Hepatocyte (in vitro differentiated cells): Measurements from ENCODE around the gene IYD.

Source experiments
- CTCF ChIP-seq: fragments of 200-600 bp; sonication (generic); IDR thresholded peaks from 2 replicates; pipeline ENCODE4 v1.5.1; 2016; ENCODE audit warnings: antibody characterized with exemption, mild to moderate bottlenecking; ENCODE audit not compliant: poor library complexity
- EZH2phosphoT487 ChIP-seq: fragments of 200-600 bp; sonication (generic); IDR thresholded peaks from one replicate; pipeline ENCODE4 v1.6.1; 2018; ENCODE audit warnings: antibody characterized with exemption, mild to moderate bottlenecking, low read depth, moderate library complexity; ENCODE audit not compliant: unreplicated experiment, severe bottlenecking

GRCh38 chr6:150445486-150445885 is 76.7 kb downstream of the IYD start:
- TF ChIP-seq CTCF (no peak), EZH2phosphoT487 (no peak)
